GM23338 (cell line): ENCODE measurements around the gene RFESD. TPM values are rescaled to one million over a fixed set of nuclear protein-coding genes. Genes with fewer than 3 reads are reported as not detected.
"Not testable (repeated sequence)": the region's sequence is repeated elsewhere in the genome, so short reads cannot be mapped to it uniquely, and the experiment has no call there.

ENCODE experiments used
- ATAC-seq: fragments of 200-7000 bp; cut with Tn5 transposase; 3 replicates; pipeline ENCODE4 v1.9.1; 2020
- DNase-seq: peaks from one replicate; pipeline ENCODE4 v3.0.0-alpha.2; 2015; ENCODE audit warnings: low spot score
- H2AFZ ChIP-seq: fragments of 200-600 bp; sonication (generic); 2 replicates; pipeline ENCODE4 v1.8.0; 2016; ENCODE audit warnings: antibody characterized with exemption, mild to moderate bottlenecking, moderate library complexity
- H3F3A ChIP-seq: fragments of 200-600 bp; sonication (generic); replicated peaks from 2 replicates; pipeline ENCODE4 v1.8.0; 2017; ENCODE audit warnings: antibody characterized with exemption, mixed run types, low read depth
- H3K27ac ChIP-seq: fragments of 200-600 bp; sonication (generic); 2 replicates; pipeline ENCODE4 v1.6.1; 2016; ENCODE audit warnings: low read depth
- H3K27me3 ChIP-seq: fragments of 200-600 bp; sonication (generic); 2 replicates; pipeline ENCODE4 v1.8.0; 2016; ENCODE audit warnings: mild to moderate bottlenecking, mixed run types, moderate library complexity; ENCODE audit not compliant: insufficient read depth
- H3K36me3 ChIP-seq: fragments of 200-600 bp; sonication (generic); 2 replicates; pipeline ENCODE4 v1.8.0; 2016; ENCODE audit warnings: mild to moderate bottlenecking; ENCODE audit not compliant: insufficient read depth
- H3K4me1 ChIP-seq: fragments of 200-600 bp; sonication (generic); 2 replicates; pipeline ENCODE4 v1.8.0; 2016; ENCODE audit warnings: mild to moderate bottlenecking, moderate library complexity; ENCODE audit not compliant: insufficient read depth
- H3K4me2 ChIP-seq: fragments of 200-600 bp; sonication (generic); 2 replicates; pipeline ENCODE4 v1.7.1; 2017; ENCODE audit warnings: mixed run types
- H3K4me3 ChIP-seq: fragments of 200-600 bp; sonication (generic); 2 replicates; pipeline ENCODE4 v1.6.1; 2016; ENCODE audit warnings: mixed run types
- H3K79me2 ChIP-seq: fragments of 200-600 bp; sonication (generic); replicated peaks from 2 replicates; pipeline ENCODE4 v1.8.0; 2017; ENCODE audit warnings: mild to moderate bottlenecking; ENCODE audit not compliant: insufficient read depth
- H3K9me2 ChIP-seq: fragments of 200-600 bp; sonication (generic); 2 replicates; pipeline ENCODE4 v1.8.0; 2017; ENCODE audit not compliant: insufficient read depth
- H4K20me1 ChIP-seq: fragments of 200-600 bp; sonication (generic); replicated peaks from 2 replicates; pipeline ENCODE4 v1.8.0; 2017; ENCODE audit warnings: mild to moderate bottlenecking; ENCODE audit not compliant: insufficient read depth
- H3K27ac Mint-ChIP-seq: 2 replicates; pipeline ENCODE4 v1.8.0; 2020; ENCODE audit warnings: inconsistent platforms, mild to moderate bottlenecking, moderate library complexity, mixed read lengths
- H3K27me3 Mint-ChIP-seq: 3 replicates; pipeline ENCODE4 v1.8.0; 2022; ENCODE audit warnings: low read depth, mild to moderate bottlenecking, moderate library complexity, mixed read lengths, inconsistent platforms; ENCODE audit not compliant: insufficient read depth, poor library complexity
- H3K36me3 Mint-ChIP-seq: 3 replicates; pipeline ENCODE4 v1.8.0; 2021; ENCODE audit warnings: low read depth, mild to moderate bottlenecking, inconsistent platforms, moderate library complexity, mixed read lengths
- H3K4me1 Mint-ChIP-seq: 3 replicates; pipeline ENCODE4 v1.8.0; 2020; ENCODE audit warnings: mild to moderate bottlenecking, inconsistent platforms, mixed read lengths
- H3K4me3 Mint-ChIP-seq: 3 replicates; pipeline ENCODE4 v1.8.0; 2021; ENCODE audit warnings: moderate library complexity, mild to moderate bottlenecking, inconsistent platforms, mixed read lengths
- H3K9me3 Mint-ChIP-seq: 3 replicates; pipeline ENCODE4 v1.8.0; 2020; ENCODE audit warnings: moderate library complexity, mild to moderate bottlenecking, inconsistent platforms, mixed read lengths
- EZH2 ChIP-seq: fragments of 200-600 bp; sonication (generic); IDR thresholded peaks from one replicate; pipeline ENCODE4 v1.8.0; 2017; ENCODE audit warnings: antibody characterized with exemption, mild to moderate bottlenecking, low read depth; ENCODE audit not compliant: unreplicated experiment
- EZH2phosphoT487 ChIP-seq: fragments of 200-600 bp; sonication (generic); IDR thresholded peaks from one replicate; pipeline ENCODE4 v1.8.1; 2018; ENCODE audit warnings: antibody characterized with exemption; ENCODE audit not compliant: unreplicated experiment
- NANOG ChIP-seq: IDR thresholded peaks from 2 replicates; pipeline ENCODE4 v1.6.1; 2016; ENCODE audit warnings: antibody characterized with exemption, borderline replicate concordance
- POLR2AphosphoS5 ChIP-seq: IDR thresholded peaks from 2 replicates; pipeline ENCODE4 v1.6.1; 2016; ENCODE audit warnings: antibody characterized with exemption, low read depth
- STAT1 ChIP-seq: IDR thresholded peaks from one replicate; pipeline ENCODE4 v1.6.1; 2016; ENCODE audit warnings: antibody characterized with exemption; ENCODE audit not compliant: unreplicated experiment
- ZNF114 ChIP-seq: fragments of 250-450 bp; sonication (Bioruptor Pico); IDR thresholded peaks from 2 replicates; pipeline ENCODE4 v1.5.0; 2020; ENCODE audit warnings: mild to moderate bottlenecking, moderate library complexity
- ZNF331 ChIP-seq: fragments of 250-450 bp; sonication (Bioruptor Pico); IDR thresholded peaks from 2 replicates; pipeline ENCODE4 v1.5.0; 2020; ENCODE audit warnings: low read depth, mild to moderate bottlenecking, moderate library complexity
- polyA plus RNA-seq: library from polyadenylated mRNA; unstranded; fragments of >200 nt; fragmentation: Nextera tagmentation; extraction: Ambion mirVana; gene quantifications from 2 replicates; pipeline ENCODE4 v1.2.1, GENCODE V29; 2016
- total RNA-seq: library from RNA; depleted of rRNA; stranded (reverse); fragments of >200 nt; shearing (Covaris generic); gene quantifications from 2 replicates; pipeline ENCODE4 v1.2.3, GENCODE V29; 2014
- TF ChIP-seq, protein P1 (sequence below): IDR thresholded peaks from one replicate; pipeline ENCODE4 v1.6.1; 2018; ENCODE audit warnings: antibody characterized with exemption; ENCODE audit not compliant: unreplicated experiment
- TF ChIP-seq, protein P2 (sequence below): fragments of 250-450 bp; sonication (Bioruptor Pico); IDR thresholded peaks from 2 replicates; pipeline ENCODE4 v1.5.0; 2020; ENCODE audit warnings: mild to moderate bottlenecking, moderate library complexity
- TF ChIP-seq, protein P3 (sequence below): IDR thresholded peaks from 2 replicates; pipeline ENCODE4 v1.6.1; 2016; ENCODE audit warnings: antibody characterized with exemption

Gene RFESD
- total and polyA plus RNA-seq, 2 experiments from 2014 or later: 2.4 to 6.9 TPM

DNA sequence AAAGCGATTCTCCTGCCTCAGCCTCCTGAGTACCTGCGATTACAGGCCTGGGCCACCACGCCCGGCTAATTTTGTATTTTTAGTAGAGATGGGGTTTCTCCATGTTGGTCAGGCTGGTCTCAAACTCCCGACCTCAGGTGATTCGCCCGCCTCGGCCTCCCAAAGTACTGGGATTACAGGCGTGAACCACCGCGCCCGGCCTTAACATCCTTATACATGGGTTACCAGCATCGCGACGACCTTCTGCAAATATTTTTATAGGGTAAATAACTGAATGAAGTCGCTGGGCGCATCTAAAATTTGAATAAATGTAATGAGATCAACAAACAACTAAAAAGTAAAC is 380 bp upstream of the RFESD start:
- H3K27ac Mint-ChIP-seq: not testable (repeated sequence)

DNA sequence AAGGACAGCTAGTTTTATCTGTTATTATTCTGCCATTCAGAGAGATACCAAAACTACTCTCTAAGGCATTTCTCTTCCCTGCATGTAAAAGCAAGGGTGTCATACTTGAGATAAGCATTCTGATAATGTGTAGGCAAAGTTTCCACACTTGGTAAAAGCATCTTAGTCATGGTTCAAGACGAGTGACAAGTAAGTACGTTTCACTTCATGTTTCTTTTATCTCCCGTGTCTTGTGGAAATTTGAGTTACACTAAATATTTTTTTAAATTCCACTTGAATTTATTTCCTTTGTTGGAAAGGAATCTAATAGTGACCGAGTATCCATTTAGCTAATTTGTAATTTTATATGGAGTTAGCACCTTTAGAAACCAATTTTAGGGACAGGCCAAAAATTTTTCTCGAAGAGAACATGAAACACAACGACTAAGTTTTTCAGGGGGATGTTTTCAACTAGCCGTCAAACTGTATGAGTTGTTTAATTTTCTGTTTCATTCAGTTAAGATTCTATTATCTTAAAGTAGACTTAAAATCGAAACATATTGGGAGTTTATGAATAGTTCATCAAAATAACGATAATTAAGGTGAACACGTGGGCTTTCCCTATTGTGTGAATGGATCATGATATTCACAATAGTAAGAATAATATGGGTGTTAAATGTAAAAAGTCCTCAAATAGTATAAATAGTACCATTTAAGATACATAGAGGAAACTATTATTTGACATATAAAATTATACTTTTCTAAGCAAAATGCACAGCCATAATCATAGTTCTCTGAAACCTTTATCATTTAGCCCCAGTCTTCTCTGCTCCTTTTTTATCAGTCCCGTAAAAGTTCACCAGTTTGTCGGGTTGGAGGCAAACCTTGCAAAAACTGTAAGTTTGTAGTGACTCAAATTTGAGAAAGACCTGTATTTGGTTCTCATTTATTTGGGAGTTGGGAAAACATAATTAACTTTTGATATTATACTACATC is 1.6 kb downstream of the RFESD start:
- no peak overlapping the region for H2AFZ ChIP-seq
- TF ChIP-seq ZNF331 (CRISPR knock-in tag): no peak
- no peak for TF ChIP-seq POLR2AphosphoS5
- TF ChIP-seq, protein P1, sequence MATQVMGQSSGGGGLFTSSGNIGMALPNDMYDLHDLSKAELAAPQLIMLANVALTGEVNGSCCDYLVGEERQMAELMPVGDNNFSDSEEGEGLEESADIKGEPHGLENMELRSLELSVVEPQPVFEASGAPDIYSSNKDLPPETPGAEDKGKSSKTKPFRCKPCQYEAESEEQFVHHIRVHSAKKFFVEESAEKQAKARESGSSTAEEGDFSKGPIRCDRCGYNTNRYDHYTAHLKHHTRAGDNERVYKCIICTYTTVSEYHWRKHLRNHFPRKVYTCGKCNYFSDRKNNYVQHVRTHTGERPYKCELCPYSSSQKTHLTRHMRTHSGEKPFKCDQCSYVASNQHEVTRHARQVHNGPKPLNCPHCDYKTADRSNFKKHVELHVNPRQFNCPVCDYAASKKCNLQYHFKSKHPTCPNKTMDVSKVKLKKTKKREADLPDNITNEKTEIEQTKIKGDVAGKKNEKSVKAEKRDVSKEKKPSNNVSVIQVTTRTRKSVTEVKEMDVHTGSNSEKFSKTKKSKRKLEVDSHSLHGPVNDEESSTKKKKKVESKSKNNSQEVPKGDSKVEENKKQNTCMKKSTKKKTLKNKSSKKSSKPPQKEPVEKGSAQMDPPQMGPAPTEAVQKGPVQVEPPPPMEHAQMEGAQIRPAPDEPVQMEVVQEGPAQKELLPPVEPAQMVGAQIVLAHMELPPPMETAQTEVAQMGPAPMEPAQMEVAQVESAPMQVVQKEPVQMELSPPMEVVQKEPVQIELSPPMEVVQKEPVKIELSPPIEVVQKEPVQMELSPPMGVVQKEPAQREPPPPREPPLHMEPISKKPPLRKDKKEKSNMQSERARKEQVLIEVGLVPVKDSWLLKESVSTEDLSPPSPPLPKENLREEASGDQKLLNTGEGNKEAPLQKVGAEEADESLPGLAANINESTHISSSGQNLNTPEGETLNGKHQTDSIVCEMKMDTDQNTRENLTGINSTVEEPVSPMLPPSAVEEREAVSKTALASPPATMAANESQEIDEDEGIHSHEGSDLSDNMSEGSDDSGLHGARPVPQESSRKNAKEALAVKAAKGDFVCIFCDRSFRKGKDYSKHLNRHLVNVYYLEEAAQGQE: no peak
- no peak for TF ChIP-seq NANOG
- TF ChIP-seq ZNF114 (CRISPR knock-in tag): no peak
- TF ChIP-seq EZH2phosphoT487: no peak
- TF ChIP-seq, protein P2, sequence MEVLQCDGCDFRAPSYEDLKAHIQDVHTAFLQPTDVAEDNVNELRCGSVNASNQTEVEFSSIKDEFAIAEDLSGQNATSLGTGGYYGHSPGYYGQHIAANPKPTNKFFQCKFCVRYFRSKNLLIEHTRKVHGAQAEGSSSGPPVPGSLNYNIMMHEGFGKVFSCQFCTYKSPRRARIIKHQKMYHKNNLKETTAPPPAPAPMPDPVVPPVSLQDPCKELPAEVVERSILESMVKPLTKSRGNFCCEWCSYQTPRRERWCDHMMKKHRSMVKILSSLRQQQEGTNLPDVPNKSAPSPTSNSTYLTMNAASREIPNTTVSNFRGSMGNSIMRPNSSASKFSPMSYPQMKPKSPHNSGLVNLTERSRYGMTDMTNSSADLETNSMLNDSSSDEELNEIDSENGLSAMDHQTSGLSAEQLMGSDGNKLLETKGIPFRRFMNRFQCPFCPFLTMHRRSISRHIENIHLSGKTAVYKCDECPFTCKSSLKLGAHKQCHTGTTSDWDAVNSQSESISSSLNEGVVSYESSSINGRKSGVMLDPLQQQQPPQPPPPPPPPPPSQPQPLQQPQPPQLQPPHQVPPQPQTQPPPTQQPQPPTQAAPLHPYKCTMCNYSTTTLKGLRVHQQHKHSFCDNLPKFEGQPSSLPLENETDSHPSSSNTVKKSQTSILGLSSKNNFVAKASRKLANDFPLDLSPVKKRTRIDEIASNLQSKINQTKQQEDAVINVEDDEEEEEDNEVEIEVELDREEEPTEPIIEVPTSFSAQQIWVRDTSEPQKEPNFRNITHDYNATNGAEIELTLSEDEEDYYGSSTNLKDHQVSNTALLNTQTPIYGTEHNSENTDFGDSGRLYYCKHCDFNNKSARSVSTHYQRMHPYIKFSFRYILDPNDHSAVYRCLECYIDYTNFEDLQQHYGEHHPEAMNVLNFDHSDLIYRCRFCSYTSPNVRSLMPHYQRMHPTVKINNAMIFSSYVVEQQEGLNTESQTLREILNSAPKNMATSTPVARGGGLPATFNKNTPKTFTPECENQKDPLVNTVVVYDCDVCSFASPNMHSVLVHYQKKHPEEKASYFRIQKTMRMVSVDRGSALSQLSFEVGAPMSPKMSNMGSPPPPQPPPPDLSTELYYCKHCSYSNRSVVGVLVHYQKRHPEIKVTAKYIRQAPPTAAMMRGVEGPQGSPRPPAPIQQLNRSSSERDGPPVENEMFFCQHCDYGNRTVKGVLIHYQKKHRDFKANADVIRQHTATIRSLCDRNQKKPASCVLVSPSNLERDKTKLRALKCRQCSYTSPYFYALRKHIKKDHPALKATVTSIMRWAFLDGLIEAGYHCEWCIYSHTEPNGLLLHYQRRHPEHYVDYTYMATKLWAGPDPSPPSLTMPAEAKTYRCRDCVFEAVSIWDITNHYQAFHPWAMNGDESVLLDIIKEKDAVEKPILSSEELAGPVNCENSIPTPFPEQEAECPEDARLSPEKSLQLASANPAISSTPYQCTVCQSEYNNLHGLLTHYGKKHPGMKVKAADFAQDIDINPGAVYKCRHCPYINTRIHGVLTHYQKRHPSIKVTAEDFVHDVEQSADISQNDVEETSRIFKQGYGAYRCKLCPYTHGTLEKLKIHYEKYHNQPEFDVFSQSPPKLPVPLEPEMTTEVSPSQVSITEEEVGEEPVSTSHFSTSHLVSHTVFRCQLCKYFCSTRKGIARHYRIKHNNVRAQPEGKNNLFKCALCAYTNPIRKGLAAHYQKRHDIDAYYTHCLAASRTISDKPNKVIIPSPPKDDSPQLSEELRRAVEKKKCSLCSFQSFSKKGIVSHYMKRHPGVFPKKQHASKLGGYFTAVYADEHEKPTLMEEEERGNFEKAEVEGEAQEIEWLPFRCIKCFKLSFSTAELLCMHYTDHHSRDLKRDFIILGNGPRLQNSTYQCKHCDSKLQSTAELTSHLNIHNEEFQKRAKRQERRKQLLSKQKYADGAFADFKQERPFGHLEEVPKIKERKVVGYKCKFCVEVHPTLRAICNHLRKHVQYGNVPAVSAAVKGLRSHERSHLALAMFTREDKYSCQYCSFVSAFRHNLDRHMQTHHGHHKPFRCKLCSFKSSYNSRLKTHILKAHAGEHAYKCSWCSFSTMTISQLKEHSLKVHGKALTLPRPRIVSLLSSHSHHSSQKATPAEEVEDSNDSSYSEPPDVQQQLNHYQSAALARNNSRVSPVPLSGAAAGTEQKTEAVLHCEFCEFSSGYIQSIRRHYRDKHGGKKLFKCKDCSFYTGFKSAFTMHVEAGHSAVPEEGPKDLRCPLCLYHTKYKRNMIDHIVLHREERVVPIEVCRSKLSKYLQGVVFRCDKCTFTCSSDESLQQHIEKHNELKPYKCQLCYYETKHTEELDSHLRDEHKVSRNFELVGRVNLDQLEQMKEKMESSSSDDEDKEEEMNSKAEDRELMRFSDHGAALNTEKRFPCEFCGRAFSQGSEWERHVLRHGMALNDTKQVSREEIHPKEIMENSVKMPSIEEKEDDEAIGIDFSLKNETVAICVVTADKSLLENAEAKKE: no peak
- TF ChIP-seq, protein P3, sequence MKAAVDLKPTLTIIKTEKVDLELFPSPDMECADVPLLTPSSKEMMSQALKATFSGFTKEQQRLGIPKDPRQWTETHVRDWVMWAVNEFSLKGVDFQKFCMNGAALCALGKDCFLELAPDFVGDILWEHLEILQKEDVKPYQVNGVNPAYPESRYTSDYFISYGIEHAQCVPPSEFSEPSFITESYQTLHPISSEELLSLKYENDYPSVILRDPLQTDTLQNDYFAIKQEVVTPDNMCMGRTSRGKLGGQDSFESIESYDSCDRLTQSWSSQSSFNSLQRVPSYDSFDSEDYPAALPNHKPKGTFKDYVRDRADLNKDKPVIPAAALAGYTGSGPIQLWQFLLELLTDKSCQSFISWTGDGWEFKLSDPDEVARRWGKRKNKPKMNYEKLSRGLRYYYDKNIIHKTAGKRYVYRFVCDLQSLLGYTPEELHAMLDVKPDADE: no peak
- no peak for TF ChIP-seq STAT1
- TF ChIP-seq EZH2: no peak

More for the DNA sequence above, 380 bp upstream of the RFESD start:
- not testable (repeated sequence) for ATAC-seq, H3K4me1 ChIP-seq, H3K36me3 Mint-ChIP-seq, H3K79me2 ChIP-seq, H3F3A ChIP-seq, H3K9me2 ChIP-seq, H4K20me1 ChIP-seq, H3K27me3 Mint-ChIP-seq, DNase-seq, H3K4me1 Mint-ChIP-seq, H3K4me2 ChIP-seq, H3K27ac ChIP-seq, H3K4me3 ChIP-seq, H3K27me3 ChIP-seq, H3K36me3 ChIP-seq, H3K9me3 Mint-ChIP-seq
- H2AFZ ChIP-seq: peak overlapping the region; percentile 70; the same call in 1 of the 2 replicates
- peak overlapping the region; percentile 78 for H3K4me3 Mint-ChIP-seq

More for the DNA sequence above, 1.6 kb downstream of the RFESD start:
- Mint-ChIP-seq H3K27ac (no peak overlapping the region), H3K9me3 (no peaks in the 10 kb centered on the region), H3K27me3 (peaks cover 8% of the 10 kb centered on the region), H3K4me3 (no peak overlapping the region), H3K4me1 (no peaks in the 10 kb centered on the region), H3K36me3 (no peaks in the 10 kb centered on the region)
- DNase-seq: no peak
- no peaks in the 10 kb centered on the region for H3K9me2 ChIP-seq
- no peaks in the 10 kb centered on the region for H3K36me3 ChIP-seq
- no peaks in the 10 kb centered on the region for H3K79me2 ChIP-seq
- H3K27me3 ChIP-seq: no peaks in the 10 kb centered on the region
- no peaks in the 10 kb centered on the region for H3F3A ChIP-seq
- no peak overlapping the region for H3K4me3 ChIP-seq
- no peaks in the 10 kb centered on the region for H4K20me1 ChIP-seq
- H3K4me1 ChIP-seq: no peaks in the 10 kb centered on the region
- peak overlapping the region; percentile 84; the same call in 1 of the 2 replicates for H3K4me2 ChIP-seq
- no peak overlapping the region for H3K27ac ChIP-seq
- no peak for ATAC-seq
